ENCODE data around the gene DCDC2C. TPM values are rescaled to one million over a fixed set of nuclear protein-coding genes. Genes with fewer than 3 reads are reported as not detected.

The DCDC2C gene
- polyA plus RNA-seq, 1 donor from 2014 or later, result not detected

GRCh38 chr2:3736112-3736511 is 32.7 kb downstream of the DCDC2C start:
- no peak overlapping the region for H3K27ac ChIP-seq (ENCODE audit: low read length)

GRCh38 chr2:3737128-3737527 is 33.8 kb downstream of the DCDC2C start:
- Histone ChIP-seq H3K9me3 (ENCODE audit: low read length) (no peaks in the 10 kb centered on the region), H3K4me3 (ENCODE audit: low read length) (no peak overlapping the region), H3F3A (ENCODE audit: insufficient read depth, low read length, poor library complexity, severe bottlenecking) (no peaks in the 10 kb centered on the region), H3K9me2 (ENCODE audit: insufficient read depth, low read length) (no peaks in the 10 kb centered on the region), H4K20me1 (ENCODE audit: insufficient read depth) (no peaks in the 10 kb centered on the region), H3K27me3 (ENCODE audit: insufficient read depth, low read depth, low read length) (no peaks in the 10 kb centered on the region), H3K9ac (ENCODE audit: low read length) (no peak overlapping the region), H3K4me2 (ENCODE audit: low read length) (no peak overlapping the region), H3K79me2 (replicated peaks; ENCODE audit: insufficient read depth, low read length) (no peaks in the 10 kb centered on the region), H3K36me3 (ENCODE audit: insufficient read depth, low read length) (no peaks in the 10 kb centered on the region), H2AFZ (ENCODE audit: low read depth, low read length) (no peak overlapping the region), H3K27ac (ENCODE audit: low read length) (no peak overlapping the region)
- TF ChIP-seq RAD21 (conservative IDR thresholded peaks at IDR 0.05) (no peak), TAF1 (IDR thresholded peaks at IDR 0.05; ENCODE audit: low read depth) (no peak), EP300 (conservative IDR thresholded peaks at IDR 0.05; ENCODE audit: poor library complexity, severe bottlenecking) (no peak), EZH2 (IDR thresholded peaks at IDR 0.05; ENCODE audit: borderline replicate concordance, insufficient read depth, low read length, poor library complexity, severe bottlenecking) (no peak), SMC3 (conservative IDR thresholded peaks at IDR 0.05; ENCODE audit: poor library complexity) (no peak)
- TF ChIP-seq, protein P1, sequence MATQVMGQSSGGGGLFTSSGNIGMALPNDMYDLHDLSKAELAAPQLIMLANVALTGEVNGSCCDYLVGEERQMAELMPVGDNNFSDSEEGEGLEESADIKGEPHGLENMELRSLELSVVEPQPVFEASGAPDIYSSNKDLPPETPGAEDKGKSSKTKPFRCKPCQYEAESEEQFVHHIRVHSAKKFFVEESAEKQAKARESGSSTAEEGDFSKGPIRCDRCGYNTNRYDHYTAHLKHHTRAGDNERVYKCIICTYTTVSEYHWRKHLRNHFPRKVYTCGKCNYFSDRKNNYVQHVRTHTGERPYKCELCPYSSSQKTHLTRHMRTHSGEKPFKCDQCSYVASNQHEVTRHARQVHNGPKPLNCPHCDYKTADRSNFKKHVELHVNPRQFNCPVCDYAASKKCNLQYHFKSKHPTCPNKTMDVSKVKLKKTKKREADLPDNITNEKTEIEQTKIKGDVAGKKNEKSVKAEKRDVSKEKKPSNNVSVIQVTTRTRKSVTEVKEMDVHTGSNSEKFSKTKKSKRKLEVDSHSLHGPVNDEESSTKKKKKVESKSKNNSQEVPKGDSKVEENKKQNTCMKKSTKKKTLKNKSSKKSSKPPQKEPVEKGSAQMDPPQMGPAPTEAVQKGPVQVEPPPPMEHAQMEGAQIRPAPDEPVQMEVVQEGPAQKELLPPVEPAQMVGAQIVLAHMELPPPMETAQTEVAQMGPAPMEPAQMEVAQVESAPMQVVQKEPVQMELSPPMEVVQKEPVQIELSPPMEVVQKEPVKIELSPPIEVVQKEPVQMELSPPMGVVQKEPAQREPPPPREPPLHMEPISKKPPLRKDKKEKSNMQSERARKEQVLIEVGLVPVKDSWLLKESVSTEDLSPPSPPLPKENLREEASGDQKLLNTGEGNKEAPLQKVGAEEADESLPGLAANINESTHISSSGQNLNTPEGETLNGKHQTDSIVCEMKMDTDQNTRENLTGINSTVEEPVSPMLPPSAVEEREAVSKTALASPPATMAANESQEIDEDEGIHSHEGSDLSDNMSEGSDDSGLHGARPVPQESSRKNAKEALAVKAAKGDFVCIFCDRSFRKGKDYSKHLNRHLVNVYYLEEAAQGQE (IDR thresholded peaks at IDR 0.05; ENCODE audit: borderline replicate concordance), result no peak
- TF ChIP-seq, protein P2, sequence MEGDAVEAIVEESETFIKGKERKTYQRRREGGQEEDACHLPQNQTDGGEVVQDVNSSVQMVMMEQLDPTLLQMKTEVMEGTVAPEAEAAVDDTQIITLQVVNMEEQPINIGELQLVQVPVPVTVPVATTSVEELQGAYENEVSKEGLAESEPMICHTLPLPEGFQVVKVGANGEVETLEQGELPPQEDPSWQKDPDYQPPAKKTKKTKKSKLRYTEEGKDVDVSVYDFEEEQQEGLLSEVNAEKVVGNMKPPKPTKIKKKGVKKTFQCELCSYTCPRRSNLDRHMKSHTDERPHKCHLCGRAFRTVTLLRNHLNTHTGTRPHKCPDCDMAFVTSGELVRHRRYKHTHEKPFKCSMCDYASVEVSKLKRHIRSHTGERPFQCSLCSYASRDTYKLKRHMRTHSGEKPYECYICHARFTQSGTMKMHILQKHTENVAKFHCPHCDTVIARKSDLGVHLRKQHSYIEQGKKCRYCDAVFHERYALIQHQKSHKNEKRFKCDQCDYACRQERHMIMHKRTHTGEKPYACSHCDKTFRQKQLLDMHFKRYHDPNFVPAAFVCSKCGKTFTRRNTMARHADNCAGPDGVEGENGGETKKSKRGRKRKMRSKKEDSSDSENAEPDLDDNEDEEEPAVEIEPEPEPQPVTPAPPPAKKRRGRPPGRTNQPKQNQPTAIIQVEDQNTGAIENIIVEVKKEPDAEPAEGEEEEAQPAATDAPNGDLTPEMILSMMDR (IDR thresholded peaks at IDR 0.05; ENCODE audit: poor library complexity, severe bottlenecking), result no peak

More at GRCh38 chr2:3736112-3736511, 32.7 kb downstream of the DCDC2C start:
- Histone ChIP-seq H3K4me3 (ENCODE audit: low read length) (no peak overlapping the region), H3K79me2 (replicated peaks; ENCODE audit: insufficient read depth, low read length) (no peaks in the 10 kb centered on the region), H3K27me3 (ENCODE audit: insufficient read depth, low read depth, low read length) (no peaks in the 10 kb centered on the region), H3K4me2 (ENCODE audit: low read length) (no peak overlapping the region), H4K20me1 (ENCODE audit: insufficient read depth) (no peaks in the 10 kb centered on the region), H3K9ac (ENCODE audit: low read length) (no peak overlapping the region), H2AFZ (ENCODE audit: low read depth, low read length) (no peak overlapping the region), H3K9me3 (ENCODE audit: low read length) (no peaks in the 10 kb centered on the region), H3K9me2 (ENCODE audit: insufficient read depth, low read length) (no peaks in the 10 kb centered on the region), H3K36me3 (ENCODE audit: insufficient read depth, low read length) (no peaks in the 10 kb centered on the region), H3F3A (ENCODE audit: insufficient read depth, low read length, poor library complexity, severe bottlenecking) (no peaks in the 10 kb centered on the region)
- TF ChIP-seq POLR2AphosphoS5 (IDR thresholded peaks at IDR 0.05) (no peak), SMC3 (conservative IDR thresholded peaks at IDR 0.05; ENCODE audit: poor library complexity) (no peak), MXI1 (conservative IDR thresholded peaks at IDR 0.05; ENCODE audit: poor library complexity, severe bottlenecking) (no peak), EP300 (conservative IDR thresholded peaks at IDR 0.05; ENCODE audit: poor library complexity, severe bottlenecking) (no peak), TAF1 (IDR thresholded peaks at IDR 0.05; ENCODE audit: low read depth) (no peak), EZH2 (IDR thresholded peaks at IDR 0.05; ENCODE audit: borderline replicate concordance, insufficient read depth, low read length, poor library complexity, severe bottlenecking) (no peak), RAD21 (conservative IDR thresholded peaks at IDR 0.05) (no peak)
- TF ChIP-seq, protein P2 (IDR thresholded peaks at IDR 0.05; ENCODE audit: poor library complexity, severe bottlenecking), result no peak
- TF ChIP-seq, protein P1 (IDR thresholded peaks at IDR 0.05; ENCODE audit: borderline replicate concordance), result no peak
